ENCODE results near the gene KCNAB2. TPM values are rescaled to one million over a fixed set of nuclear protein-coding genes. Genes with fewer than 3 reads are reported as not detected.

Gene KCNAB2
- total RNA-seq, 1 donor from 2014 or later: 3.6 TPM

DNA sequence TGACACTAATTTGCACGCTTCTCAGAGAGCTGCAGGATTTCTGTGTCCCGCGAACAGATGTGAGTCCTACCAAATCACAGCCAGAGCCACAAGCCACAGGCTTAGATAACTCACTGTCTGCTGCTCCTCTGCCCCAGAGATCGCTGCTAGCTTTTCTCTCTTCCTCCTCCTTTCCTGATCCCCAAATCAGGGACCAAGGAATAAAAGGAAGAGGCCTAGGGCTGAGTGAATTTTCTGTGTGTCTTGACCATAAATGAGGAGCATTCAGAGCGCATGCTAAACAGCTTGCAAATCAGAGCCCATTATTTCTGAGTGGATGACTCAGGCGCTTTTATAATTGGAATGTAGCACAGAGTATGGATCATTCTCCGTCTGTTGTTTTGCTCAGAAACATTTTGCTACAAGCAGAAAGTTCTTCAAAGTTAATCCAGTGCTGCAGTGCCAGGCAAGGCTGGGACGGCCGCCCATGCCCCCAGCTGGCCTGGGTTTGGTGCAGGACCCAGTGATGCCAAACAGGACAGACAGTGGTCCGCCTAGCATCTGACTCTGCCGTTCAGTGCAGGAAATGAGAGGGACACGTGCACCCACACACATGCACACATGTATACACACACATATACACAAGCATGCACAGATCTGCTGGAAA lies 38.2 kb downstream of the KCNAB2 start:
- no peak for ATAC-seq

DNA sequence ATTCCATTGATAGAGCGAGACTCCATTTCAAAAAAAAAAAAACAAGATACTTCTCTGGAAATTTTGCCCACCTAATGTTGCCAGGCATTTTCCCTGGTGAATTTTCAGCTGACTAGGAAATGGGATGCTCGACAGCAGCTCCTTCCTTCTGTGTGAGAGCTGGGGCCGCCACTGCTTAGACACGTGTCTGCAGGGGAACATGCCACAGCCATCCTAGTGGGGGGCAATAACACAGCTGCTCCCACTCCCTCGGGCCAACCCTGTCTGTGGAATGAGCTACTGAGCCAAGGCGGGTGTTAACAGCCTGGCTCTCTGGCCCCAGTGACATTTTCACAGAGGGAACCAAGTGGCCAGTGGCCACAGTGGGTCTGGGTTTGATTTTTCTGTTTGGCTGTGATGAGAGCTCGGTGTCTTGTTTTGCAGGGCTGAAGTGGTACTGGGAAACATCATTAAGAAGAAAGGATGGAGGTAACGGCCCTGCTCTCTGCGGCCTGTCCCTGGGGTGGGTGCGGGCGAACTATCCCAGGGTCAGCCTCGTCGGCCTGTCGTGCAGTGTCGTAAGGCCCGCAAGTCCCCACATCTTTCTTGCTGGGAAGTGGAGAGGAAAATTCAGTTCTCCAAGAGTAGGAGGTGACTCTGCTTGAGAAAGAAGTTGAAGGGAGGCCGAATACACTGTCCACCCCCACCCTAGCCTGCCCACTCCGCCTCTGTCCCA lies 39.2 kb downstream of the KCNAB2 start:
- ATAC-seq: no peak

DNA sequence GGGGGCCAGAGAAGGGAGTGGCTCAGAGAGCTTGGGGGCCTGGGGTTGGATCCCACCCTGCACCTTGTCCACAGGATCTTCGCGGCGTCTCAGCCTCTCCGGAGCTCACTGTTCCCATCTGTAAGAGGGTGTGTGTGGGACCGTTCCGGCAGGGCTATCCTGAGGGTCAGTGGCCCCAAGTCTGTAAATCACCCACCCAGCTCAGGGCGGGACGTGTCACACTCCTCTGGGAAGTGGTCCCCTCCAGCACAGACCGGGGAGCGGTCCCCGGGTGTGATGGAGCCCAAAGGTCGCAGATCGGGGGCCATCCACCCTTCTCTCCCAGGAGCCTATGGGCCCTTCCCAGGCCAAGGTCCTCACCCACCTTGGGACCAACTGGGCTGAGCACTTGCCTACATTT lies 40.0 kb downstream of the KCNAB2 start:
- no peak for ATAC-seq

DNA sequence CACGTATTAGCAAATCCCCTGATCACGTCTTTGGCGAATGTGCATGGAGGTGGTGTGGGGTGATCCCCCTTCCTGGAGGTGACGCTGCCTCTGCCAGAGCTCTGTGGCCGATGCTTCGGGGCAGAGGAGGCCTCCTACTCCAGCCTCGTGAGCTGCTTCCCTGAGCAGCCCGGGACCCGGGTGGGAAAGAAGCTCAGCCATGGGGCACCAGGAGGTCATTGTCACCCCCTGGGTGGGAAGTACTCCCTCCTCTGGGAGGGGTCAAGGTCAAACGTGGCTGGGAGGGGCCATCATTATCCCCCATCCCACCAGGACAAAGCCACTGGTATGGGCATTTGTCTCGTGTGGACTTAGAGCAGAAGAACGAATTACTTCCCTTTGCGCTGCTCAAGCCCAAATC lies 40.7 kb downstream of the KCNAB2 start:
- no peak for ATAC-seq

DNA sequence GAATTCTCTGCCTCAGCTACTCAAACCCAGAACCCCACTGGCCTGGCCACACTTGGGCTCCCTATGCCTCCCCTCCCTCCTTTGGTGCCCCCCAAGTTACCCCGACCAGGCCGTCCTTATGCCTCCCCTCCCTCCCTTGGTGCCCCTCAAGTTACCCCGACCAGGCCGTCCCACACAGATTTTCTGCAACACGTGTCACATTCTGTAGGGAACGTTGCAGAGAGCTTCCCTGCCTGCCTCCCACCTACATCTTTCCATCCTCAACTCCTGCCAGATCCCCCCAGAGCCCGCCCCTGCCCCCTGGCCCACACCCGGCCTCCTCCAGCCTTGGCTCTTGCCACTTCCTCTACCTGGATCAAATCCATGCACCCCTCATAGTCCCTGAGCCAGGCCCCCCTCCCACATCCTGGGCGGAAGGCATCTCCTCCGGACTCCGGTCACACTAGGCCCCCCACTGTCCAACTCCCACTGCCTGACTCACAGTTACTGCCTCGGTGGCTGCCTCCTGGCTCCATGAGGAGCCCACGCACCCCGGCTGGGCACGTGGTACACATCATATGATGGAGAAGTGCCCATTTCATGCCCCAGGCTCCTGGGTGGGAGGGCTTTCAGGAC lies 41.2 kb downstream of the KCNAB2 start:
- no peak for ATAC-seq

DNA sequence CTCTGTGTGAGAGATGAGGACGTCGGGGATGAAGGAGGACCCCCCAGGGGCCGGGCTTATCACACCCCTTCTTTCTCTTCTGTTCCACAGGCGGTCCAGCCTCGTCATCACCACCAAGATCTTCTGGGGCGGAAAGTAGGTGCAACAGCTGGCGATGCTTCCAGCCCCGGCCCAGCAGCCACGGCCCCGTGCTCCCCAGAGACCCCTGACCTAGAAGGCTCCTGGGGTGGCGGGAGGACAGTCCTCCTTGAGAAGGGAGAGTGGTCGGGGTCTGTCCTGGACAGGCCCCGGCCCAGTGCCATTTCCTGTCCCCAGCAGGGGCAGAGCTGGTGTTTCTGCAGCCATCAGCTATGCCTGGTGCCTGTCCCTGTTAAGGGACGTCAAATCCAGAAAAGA lies 41.7 kb downstream of the KCNAB2 start:
- no peak for ATAC-seq

DNA sequence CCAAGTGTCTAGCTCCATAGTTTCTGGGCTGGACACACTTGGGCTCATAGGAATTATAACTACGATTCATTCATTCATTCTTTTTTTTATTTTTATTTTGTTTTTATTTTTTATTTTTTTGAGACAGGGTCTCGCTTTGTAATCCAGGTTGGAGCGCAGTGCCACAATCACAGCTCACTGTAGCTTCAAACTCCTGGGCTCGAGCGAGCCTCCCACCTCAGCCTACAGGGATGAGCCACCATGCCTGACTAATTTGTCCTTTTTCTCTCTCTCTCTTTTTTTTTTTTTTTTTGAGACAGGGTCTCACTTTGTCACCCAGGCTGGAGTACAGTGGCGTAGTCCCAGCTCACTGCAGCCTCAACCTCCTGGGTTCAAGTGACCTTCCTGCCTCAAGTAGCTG lies 42.3 kb downstream of the KCNAB2 start:
- ATAC-seq: no peak

DNA sequence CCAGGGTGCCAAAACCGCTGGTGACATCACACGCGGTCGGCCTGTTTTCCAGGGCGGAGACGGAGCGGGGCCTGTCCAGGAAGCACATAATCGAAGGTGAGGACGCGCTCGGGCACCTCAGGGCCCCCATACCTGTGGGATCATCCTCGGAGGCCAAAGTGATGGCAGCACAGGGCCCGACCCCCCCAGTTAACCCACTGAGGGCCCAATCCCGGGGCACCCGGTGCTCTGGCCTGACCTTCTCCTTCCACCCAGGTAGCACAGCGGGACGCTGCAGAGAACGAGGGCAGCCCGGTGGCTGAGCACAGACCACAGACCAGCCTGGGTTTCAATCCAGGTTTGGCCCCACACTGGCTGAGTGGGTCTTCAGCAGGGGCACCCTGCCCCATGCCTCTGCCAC lies 43.3 kb downstream of the KCNAB2 start:
- ATAC-seq: no peak

DNA sequence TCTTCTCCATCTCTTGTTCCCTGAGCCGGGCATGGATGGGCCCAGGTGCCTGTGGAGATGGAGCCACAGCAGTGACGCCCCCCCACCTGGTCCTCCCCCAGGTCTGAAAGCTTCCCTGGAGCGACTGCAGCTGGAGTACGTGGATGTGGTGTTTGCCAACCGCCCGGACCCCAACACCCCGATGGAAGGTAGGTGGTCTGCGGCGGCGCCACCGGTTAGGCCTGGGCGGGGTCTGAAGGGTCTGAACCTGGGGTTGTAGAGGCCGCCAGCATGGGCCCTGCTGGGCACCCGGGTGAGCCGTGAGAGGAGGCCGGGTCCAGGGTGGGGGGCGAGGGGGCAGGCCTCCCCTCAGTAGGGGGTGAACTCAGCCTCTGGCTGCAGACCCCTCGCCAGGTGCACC lies 44.6 kb downstream of the KCNAB2 start:
- ATAC-seq: no peak

DNA sequence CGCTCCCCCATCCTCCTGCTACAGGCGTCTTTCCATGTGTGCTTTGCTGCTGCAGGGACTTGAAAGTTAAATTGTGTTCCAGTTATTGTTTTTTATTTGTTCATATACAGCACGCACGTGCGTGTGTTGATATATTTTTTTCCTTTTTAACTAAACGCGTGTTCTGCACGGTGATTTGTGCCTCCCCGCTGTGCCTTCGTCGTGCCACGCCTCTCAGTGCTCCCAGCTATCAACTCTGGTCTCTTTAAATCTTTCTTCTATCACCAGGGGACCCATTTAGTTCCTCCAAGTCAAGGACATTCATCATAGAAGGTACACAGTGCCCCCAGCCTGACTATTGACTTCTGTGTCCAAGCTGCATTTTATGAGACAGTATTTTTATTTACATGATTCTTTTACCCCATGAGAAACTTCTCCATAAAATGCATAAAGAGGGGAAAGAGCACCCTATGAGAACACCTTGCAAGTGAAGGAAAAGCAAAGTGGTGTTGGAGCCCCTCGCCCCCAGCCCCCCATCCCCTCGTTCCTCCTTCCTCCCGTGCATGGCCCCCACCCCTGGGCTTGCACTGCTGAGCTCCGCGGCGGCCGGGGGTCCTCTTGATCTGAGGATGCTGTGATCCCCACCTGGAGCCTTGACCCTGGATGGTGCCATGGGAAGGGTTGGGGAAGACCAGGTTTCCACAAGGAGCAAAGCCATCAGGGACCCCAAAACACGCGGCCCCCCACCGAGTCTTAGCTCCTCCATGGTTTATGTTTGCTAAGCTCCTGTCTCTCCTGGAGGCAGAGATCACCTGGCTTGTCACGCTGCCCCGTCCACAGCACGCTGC lies 45.5 kb downstream of the KCNAB2 start:
- no peak for ATAC-seq

DNA sequence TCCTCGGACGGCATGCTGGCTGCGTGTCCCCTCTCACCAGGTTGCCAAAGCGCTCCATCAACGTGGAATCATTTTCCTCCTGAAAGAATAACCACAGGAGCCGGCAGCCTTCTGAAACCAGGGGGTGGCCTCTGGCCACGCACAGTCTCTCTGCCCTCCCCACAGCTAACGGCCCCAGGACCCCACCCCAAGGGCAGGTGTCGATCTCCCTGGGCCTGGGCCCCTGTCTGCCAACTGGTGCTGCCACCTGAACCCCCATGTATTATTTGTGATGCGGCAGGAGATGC lies 46.1 kb downstream of the KCNAB2 start:
- ATAC-seq: no peak

DNA sequence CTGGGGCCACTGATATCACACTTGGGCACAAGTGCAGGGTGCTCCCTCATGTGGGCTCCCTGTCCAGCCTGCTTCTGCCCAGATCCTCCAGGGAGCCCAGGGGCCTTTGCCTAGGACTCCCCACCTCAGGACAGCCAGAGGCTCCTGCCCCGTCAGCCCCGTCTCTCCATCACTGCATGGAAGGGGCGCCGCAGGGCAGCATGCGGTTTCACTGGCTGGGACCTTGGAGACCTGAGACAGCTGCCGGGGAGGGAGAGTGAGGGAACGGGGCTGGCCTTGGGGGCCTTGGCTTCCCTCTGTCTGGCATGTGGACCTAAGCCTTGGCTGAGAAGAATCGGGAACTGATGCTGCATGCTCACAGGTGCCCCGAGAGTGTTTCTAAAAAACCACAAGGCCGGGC lies 46.5 kb downstream of the KCNAB2 start:
- ATAC-seq: no peak

DNA sequence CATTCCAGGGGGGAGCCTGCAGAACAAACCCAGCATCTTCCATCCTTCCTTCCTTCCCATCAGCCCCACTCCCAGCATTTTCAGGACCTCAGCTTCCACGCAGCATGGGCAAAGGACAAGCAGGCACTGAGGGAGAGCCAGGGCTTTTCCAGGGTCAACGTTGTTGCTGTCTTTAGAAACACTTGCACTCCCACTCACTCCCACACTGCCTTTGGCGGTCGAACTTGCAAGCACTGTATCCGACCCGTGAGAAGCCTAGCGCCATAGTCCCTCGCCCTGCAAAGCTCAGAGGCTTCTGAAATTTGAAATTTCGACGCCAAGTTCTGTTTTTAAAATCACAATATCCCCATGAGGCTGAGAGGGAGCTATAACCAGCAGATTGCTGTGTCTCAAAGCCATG lies 47.4 kb downstream of the KCNAB2 start:
- no peak for ATAC-seq

DNA sequence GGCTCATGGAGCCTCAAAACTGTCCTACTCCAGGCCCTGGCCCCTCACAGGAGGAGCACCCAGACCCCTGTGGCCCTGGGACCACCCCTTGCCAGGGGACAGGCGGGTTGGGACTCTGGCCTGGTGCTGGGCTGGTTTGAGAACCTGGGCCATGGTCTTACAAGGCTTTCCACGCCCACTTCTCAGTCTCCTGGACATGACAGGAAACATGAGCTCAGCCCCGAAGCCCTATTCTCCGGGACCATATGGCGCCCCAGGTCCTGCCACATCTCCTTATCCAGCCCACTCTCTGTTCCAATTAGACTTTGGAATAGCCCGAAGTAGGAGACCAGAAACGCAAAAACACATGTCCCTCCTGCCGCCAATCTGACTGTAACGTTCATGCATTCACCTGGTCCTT lies 47.9 kb downstream of the KCNAB2 start:
- ATAC-seq: no peak

DNA sequence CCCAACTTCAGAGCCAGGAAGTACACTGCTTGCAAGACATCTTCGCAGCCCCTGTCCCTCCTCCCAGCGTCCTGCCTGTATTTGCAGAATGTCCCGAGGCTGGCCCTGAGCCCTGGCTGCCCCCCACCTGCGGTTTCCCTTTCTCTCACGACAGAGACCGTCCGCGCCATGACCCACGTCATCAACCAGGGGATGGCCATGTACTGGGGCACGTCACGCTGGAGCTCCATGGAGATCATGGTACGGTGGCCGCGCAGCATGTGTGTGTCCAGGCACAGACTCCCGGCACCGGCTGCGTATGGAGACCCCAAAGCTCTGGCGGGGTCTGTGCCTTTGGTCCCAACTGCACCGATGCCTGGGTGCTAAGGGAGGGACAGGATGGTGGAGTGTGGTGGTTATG lies 48.6 kb downstream of the KCNAB2 start:
- ATAC-seq: no peak

DNA sequence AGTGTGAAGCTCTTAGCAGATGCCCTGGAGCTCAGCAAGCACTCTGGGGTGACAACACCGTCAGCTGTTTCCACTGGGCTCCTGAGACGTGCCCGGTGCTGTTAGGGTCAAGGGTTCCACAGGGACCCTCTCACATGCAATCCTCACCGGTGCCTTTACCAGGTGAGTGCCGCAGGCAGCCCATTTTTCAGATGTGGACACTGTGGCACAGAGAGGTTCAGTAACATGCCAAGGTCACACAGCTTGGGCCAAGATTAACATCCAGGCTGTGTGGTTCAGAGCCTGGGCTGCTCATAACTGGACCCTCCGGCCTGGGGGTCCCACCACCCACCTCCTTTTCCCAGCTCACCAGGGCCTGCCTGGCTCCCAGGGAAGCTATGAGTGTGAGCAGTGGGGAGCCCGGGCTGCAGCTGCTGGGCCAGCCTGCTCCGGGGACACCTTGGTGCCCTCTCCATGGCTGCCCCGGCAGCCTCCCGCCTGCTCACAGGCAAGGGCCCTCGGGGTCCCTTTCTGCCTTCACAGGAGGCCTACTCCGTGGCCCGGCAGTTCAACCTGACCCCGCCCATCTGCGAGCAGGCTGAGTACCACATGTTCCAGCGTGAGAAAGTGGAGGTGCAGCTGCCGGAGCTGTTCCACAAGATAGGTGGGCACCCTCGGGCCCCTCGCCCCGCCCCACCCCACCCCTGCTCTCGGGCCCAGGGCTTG lies 49.3 kb downstream of the KCNAB2 start:
- no peak for ATAC-seq

DNA sequence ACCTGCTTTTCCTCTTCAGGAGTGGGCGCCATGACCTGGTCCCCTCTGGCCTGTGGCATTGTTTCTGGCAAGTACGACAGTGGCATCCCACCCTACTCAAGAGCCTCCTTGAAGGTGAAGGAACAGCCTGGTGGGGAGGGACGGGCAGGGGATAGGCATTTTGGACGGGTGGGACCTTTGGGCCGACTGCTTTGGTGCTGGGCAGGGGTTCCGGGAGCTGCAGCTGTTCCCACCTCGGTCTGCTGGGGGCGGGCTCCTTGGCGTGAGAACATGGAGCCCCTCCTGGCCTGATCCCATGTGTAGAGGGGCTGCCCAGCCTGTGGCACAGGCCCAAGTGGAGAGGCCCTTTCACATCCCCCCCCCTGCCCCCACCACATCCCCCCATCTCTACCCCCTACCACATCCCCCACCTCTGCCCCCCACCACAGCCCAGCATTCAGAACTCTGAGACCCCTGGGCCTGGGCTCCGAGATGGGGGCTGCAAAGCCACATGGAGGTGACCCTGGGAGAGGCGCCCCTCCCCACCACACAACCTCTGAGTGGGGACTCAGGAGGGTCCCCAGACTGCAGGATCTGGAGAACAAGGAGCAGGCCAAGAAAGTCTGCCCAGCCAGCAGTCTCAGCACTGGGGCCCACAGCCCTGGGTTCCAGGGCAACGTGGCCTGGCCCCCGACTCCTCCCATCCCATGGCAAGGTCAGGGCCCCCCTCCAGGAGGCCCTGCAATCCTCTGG lies 50.0 kb downstream of the KCNAB2 start:
- no peak for ATAC-seq

DNA sequence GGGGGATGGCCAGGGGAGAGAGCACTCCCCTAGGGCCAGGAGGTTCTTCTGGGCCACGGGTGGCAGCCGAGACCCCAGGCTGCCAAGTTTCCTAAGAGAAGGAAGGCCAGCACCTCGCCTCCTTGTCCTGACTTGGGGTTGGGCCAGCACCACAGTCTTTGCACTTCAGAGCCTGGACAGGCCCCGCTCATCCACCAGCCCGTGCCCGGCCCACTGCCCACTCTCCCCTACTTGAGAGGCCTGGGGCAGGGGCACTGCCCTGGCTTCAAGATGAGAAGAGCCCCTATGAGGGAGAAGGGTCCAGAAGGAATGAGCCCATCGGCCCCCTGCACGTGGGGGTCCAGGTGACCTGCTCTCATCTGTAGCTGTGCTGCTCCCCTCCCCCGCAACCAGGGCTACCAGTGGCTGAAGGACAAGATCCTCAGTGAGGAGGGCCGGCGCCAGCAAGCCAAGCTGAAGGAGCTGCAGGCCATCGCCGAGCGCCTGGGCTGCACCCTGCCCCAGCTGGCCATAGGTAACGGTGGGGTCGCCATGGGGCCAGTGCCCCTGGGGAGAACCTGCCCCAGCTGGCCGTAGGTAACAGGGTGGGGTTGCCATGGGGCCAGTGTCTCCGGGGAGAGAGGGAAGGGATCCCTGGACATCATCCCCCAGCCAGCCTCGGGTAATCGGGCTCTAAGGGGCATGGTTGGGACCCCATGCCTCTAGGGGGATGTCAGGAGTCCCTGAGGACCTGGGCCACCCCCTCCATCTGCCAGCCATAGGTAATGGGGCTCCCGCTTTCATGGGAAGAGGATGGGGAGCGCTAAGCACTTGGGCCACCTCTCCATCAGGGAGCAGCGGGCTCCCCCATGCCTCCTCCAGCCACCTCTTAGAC lies 50.8 kb downstream of the KCNAB2 start:
- no peak for ATAC-seq

DNA sequence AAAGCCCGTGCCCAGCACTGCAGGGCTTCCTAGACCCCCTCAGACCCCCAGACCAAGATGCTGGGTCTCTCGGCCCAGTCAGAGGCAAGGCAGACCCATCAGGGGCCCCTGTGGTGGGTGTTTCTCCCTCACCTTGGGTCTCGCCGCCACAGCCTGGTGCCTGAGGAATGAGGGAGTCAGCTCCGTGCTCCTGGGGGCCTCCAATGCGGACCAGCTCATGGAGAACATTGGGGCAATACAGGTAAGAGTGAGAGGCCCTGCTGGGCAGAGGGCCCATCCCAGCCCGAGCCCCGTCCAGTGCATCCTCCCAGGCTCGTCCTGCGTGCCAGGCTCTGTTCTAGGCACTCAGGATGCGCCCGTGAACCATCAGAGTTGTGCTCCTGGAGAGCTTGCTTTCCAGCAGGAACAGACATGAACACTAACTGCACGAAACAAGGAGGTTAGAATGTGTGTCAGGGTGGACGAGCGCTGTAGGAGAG lies 51.5 kb downstream of the KCNAB2 start:
- no peak for ATAC-seq

DNA sequence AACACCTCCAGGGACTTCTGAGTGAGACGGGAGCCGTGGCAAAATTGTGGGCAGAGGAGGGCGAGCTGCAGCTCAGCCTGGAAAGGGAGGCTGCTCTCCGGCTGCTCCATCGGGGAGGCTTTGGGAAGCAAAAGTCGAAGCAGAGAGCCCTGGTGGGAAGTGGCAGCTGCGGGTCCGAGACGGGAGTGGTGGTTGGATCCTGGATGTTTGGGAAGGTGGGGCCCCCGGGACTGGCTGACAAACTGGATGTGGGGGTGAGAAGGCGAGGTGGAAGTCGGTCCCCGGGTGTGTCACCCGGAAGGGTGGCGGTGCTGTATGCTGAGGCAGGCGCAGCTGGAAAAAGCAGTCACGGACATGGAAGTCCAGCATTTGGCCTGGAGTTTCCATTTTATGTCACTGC lies 52.1 kb downstream of the KCNAB2 start:
- ATAC-seq: no peak
